GM21737 (cell line): ENCODE results near the gene SLC8A1.

Experiments
- ATAC-seq: cut with Tn5 transposase; IDR thresholded peaks from one replicate; pipeline ENCODE4 v1.9.1; 2021; ENCODE audit warnings: mild to moderate bottlenecking, moderate library complexity; ENCODE audit not compliant: unreplicated experiment

SLC8A1 gene

DNA sequence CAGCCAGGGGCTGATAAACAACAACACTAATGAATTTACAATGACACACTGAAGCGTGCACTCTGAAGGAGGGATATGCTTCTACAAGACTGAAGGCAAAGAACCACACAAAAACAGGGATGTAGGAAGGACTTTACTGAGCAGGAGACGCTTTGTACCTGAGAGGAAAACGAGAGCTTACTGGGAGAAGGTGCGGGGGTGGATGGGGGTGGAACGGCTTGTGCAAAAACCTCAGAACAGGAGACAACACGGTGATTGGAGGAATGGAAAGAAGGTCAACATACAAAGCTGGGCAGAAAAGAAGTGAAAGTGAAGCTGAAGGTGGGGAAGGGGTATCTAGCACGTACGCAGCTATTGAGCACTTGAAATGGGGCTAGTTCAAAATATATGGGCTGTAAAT lies 93.1 kb downstream of the SLC8A1 start:
- no peak for ATAC-seq

- no peak for ATAC-seq
Observed at GRCh38 chr2:40357667-40358066, 94.2 kb downstream of the SLC8A1 start.

DNA sequence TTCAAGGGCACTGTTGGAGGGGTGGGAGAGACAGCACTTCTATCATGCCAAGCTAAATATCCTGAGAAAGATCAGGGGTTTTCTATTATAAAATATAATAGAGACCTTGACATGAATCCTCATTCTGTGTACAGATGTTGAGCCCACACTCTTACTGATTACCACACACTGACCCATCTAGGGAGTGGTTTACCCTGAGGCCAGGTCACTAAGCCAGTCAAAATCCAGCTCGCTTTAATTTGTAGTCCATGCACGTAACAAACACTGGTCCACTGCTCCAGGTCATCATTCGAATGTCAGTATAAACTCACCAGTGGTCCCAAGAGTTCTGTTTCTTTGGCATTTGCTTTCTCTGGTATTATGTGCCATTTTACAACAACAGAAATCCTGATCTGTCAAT lies 96.4 kb downstream of the SLC8A1 start:
- ATAC-seq: no peak

GRCh38 chr2:40353231-40353630 lies 98.7 kb downstream of the SLC8A1 start:
- ATAC-seq: no peak

DNA sequence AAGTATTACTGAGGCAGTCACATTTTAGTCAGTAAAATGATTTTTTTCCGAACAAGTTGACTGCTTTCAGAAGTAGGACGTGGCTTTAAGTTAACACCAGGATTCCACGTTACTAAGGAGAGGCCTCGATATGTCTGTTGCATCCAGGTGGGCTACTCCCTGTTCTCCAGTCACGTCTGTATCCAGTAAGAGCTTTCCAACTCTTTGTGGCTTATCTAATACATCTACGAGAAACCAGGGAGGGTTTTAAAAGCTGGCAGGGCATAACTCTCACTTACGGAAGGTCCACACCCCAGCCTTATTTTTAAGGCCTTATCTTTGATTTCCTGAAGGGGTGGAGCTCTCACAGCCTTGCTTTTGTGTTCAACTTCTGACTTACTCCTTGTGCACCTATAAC lies 99.2 kb downstream of the SLC8A1 start:
- no peak for ATAC-seq

- no peak for ATAC-seq
Observed at GRCh38 chr2:40352041-40352702, 99.7 kb downstream of the SLC8A1 start.

GRCh38 chr2:40348665-40349064 lies 103.2 kb downstream of the SLC8A1 start:
- ATAC-seq: no peak

GRCh38 chr2:40348038-40348437 lies 103.9 kb downstream of the SLC8A1 start:
- ATAC-seq: no peak

GRCh38 chr2:40346535-40347354 lies 105.1 kb downstream of the SLC8A1 start:
- ATAC-seq: peak; percentile 54

GRCh38 chr2:40344364-40344763 lies 107.5 kb downstream of the SLC8A1 start:
- no peak for ATAC-seq

GRCh38 chr2:40343902-40344301 lies 108.0 kb downstream of the SLC8A1 start:
- ATAC-seq: no peak

DNA sequence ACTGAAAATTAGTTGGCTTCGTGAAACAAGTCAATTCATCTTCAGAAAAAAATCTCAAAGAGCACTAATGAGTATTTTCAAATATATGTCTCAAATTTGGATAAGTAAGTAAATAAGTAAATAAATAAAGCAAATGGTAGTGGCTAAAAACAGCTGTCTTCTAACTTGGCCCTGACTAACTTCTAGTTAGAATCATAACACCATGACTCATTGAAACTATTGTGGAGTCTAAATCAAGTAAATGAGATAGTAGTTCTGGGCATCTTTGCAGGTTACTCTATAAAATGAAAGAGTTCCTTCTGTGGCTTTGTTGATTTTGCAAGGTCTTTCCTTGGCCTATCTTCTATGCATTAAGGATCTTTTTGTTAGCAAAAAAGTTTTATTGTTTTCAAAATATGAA lies 110.7 kb downstream of the SLC8A1 start:
- no peak for ATAC-seq

DNA sequence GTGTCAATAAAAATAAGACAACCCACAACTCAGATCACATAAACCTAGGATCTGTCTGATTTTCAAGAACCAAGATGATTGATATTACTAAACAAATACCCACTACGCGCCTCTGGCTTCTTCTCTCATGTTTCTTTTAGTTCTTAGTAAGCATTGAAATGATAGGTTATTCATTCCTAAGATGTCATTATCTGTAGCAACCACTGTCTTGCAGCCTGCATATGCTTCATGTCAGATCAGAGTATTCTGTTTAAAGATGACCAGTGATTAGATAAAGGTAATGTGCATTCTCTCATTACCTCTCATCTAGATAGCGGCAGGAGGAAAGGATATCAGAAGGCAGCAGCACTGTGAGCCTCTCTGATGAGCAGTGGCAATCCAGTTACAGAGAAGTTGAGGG lies 112.9 kb downstream of the SLC8A1 start:
- ATAC-seq: no peak

- ATAC-seq: no peak
Observed at GRCh38 chr2:40332191-40332826, 119.6 kb downstream of the SLC8A1 start.

DNA sequence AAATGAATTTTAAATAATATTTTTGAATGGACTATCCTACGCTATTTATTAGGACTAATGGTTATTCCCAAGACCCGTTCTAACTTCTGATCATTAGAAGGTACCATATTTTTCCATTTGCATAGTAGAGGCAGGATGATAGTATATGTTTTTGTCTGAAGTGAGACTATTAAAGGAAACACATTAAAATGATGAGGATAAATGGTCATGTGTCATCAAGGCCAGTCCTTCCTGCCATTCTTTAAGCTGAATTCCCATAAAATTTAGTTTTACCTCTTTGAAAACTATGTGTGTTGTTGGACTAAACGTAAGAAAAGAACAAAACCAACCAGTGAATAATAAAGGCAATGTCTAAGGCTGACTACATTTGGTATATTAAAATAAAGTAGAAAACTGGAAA lies 121.8 kb downstream of the SLC8A1 start:
- ATAC-seq: no peak

GRCh38 chr2:40329739-40330030 lies 122.2 kb downstream of the SLC8A1 start:
- ATAC-seq: no peak

- ATAC-seq: no peak
Observed at GRCh38 chr2:40325116-40325515, 126.8 kb downstream of the SLC8A1 start.

GRCh38 chr2:40324656-40325055 lies 127.2 kb downstream of the SLC8A1 start:
- no peak for ATAC-seq

DNA sequence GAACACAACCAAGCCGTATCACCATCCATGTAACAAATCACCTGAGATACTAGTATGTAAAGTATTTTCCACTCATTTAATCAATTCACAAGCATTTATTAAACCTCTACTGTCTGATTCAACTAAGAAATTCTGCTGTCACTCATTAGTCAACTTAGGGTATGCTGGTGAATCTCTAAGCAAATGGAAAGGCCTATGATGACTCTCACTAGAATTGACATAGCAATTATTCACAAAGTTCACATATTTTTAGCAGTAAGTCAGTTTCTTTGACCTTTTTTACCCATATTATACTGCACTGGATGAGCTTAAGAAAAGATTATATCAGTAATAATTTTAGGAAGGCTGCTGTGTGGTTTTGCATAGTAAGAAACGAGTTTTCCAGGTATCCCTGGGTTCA lies 130.1 kb downstream of the SLC8A1 start:
- no peak for ATAC-seq

- no peak for ATAC-seq
Observed at GRCh38 chr2:40321016-40321623, 130.8 kb downstream of the SLC8A1 start.

DNA sequence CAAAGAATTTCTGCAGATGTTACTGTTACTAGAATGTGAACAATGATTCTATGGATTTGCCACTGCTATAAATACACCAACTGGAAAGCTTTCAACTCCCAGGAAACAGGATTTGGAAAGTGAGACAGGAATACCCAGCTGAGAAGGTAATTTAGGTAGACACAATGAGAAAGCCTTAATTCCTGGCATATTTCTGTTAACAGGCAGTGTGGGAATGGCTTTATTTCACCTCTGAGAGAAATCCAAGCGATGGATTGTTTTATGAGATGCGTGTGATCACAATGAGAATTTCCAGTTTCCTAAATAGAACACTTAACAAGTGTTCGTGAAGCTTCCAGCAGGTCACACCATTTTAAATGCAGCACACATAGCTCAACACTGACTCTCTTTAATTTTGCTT lies 133.0 kb downstream of the SLC8A1 start:
- ATAC-seq: no peak

- ATAC-seq: no peak
Observed at GRCh38 chr2:40317761-40318160, 134.1 kb downstream of the SLC8A1 start.
